NCI-H2029 (cell line): Measurements from ENCODE around the gene LSM10.

Source experiments
- DNase-seq: peaks from one replicate; lab custom pipeline; 2025; lab: John Stamatoyannopoulos, UW

The LSM10 gene

GRCh38 chr1:36351227-36351977, 46.3 kb downstream of the LSM10 start:
- no peak for DNase-seq

GRCh38 chr1:36350659-36351226, 47.0 kb downstream of the LSM10 start:
- no peak for DNase-seq

GRCh38 chr1:36349839-36350238, 47.9 kb downstream of the LSM10 start:
- no peak for DNase-seq

- no peak for DNase-seq
Measured at GRCh38 chr1:36349241-36349671, 48.5 kb downstream of the LSM10 start.

GRCh38 chr1:36346741-36347370, 50.9 kb downstream of the LSM10 start:
- no peak for DNase-seq

DNA sequence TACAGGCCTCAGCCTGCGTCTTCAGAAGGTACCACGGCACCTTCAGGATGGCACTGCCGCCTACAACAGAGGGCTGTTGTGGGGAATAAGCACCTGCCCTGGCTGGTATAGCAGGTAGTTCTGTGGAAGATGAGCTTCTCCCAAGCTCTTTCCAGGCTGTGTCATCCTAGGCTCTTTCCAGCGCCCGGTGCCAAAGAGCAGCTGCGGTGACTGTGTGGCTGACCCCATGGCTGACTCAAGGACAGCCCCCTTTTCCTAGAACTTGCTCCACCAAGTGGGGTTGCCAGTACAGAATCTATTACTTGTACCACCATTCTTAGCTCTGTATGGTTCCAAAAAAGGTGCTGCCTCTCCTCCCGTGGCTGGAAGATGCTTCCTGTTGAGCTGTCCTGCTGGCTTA, 52.4 kb downstream of the LSM10 start:
- DNase-seq, result no peak

DNA sequence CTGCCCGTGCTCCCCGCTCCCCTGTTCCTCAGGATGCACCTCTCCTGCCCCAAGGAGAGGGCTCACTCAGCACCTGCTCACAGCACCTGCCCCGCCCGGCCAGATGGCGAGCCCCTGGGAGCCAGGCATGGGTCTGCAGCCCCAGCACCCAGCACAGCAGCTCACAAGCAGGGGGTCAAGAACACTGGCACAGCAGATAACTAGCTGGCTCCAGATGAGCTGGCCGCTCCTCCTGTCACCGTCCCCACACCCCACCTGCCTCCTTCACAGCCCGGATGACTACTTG, 53.4 kb downstream of the LSM10 start:
- no peak for DNase-seq

DNA sequence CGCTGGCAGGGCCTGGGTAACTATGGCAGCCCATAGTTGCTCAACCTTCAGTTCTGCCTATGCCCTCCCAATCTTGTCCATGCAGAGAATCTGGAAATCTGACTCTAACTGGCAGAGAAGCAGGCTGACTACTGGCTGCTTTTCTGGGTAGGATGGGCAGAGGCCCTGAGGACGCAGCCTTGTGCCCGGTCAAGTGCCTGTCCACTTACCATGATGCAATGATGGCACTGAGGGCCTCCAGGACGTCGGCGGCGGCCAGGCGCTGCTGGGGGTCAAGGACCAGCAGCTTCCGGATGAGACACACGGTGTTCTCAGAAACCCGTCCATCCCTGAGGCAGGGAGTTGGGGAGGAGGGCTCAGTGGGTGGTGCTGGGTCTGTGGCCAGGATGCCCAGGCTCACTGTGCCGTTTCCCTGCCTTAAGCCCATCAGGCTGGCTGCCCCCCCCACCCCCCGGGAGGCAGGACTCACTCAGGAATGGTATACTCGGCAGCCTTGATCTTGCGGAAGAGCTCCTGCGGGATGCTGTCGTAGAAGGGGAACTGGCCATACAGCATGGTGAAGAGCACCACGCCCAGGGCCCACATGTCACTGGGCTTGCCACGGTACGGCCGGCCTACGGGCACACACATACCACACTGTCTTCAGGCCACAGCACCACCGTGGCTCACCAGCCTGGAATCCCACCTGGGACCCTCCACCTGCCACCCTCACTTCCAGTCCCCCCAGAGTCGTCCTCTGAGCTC, 53.9 kb downstream of the LSM10 start:
- DNase-seq, result no peak
